IPS-NIHi7 (cell line): ENCODE data around the gene ALK.

ENCODE experiments used
- DNase-seq: peaks from one replicate; pipeline ENCODE4 v3.0.0; 2012; ENCODE audit warnings: mixed read lengths; ENCODE audit errors: extremely low spot score

Gene ALK

GRCh38 chr2:29155578-29155977 lies 765.8 kb downstream of the ALK start:
- no peak for DNase-seq

DNA sequence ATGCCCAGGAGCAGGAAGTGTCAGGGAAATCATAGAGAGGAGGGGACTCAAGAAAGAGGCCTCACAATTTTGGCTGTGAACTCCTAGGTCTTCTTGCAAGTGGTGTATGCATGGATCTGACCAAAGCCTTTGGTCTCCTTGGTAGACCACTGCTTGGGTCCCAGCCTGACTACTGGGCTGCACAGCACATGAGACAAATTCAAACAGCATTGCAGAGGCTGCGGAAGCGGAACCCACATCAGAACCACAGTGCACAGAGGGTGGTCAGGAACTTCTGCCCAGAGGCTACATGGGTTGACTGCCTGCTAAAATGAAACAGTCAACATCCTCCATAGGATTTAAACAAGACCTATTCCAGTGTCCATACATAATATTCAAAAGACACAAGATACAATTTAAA lies 766.8 kb downstream of the ALK start:
- DNase-seq = no peak

DNA sequence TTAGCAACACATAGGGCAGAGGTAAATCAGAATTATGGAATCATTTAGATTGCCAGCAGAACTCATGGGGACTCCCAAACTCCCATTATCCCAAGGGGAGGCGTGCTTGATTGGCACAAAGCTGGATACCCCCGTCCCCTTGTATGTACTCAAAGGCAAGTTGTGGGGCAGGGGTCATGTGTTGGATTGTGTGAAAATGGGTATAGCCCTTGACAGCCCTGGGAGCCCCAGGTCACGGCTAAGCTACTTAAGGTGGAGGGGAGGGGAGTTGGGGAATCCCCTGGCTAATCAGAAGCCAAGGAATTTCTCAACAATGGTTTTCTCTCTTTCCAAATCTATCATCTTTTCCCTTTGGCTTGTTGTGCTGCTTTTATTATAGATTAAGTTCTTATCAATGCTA lies 773.4 kb downstream of the ALK start:
- no peak for DNase-seq

DNA sequence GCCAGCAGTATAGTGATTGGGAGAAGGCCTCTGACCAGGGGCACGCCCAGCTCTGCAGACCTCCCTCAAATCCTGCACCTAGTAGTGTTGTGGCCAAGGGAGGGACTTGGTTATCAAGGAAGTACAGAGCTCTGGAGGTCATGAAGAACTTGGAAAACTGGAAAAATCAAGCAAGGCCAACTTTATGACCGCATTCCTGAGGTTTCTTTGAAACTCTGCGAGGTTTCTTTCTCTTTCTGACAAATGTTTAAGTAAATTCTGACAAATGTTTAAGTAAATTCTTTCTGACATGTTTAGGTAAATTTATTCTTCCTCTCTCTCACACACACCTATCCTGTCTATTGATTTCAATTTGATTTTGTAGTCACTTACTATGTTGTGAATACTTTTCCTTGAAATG lies 775.2 kb downstream of the ALK start:
- DNase-seq = no peak

- DNase-seq = no peak
These were observed 777.7 kb downstream of the ALK start for GRCh38 chr2:29143657-29144056.
